Measurements from ENCODE around the gene CHAD.
"Not testable (repeated sequence)": the region's sequence is repeated elsewhere in the genome, so short reads cannot be mapped to it uniquely, and the experiment has no call there.

Gene CHAD

DNA sequence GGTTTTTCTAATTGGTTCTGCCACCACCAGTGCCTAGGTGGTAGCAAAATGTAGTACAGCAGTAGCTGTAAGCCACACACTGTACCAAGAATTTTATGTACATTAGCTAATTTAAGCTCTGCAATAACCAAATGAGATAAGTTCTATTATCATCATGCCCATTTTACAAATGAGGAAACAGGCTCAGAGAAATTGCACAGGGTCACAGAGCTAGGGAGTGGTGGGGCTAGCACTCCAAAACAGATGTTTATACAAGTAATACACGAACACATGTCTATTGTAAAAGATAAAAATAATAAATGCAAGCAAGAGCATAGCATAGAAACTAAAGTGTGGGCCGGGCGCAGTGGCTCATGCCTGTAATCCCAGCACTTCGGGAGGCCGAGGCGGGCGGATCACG, 23.5 kb upstream of the CHAD start:
- DNase-seq: no peak

DNA sequence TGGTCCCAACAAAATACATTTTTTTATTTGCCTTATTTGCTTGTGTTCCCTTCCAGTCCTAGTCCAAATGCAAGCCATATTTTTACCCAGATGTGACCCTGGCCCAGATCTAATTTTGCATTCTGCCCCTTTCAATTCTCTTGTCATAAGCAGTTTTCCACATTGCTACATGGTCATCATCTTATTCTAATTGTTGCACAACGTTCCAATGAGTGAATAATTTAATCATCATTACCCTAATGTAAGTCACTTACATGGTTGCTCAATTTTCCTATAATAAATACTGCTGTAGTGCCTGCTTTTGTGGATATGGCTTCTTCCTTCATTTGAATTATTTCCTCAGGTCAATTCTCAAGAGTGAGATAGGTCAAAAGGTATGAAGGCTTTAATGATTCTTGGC, 22.8 kb upstream of the CHAD start:
- no peak for DNase-seq

DNA sequence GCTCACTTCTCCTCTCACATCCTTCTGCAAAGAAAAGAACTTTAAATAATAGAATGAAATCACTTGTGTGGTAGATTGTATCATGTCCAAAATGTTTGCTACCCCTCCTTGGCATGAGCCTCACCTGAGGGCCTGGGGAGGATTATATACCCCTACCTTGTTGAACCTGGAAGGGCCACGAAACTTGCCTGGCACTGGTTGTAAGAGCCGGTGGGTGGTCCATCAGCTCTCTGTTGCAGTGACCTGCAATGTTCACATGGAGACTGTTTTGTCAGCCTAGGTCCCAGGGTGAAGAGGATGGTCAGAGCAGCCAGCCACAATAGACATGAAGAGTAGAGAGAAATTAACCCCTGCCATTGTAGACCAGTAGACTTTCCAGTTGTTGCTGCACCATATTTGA, 20.2 kb upstream of the CHAD start:
- DNase-seq: no peak

GRCh38 chr17:50487213-50488096, 18.8 kb upstream of the CHAD start:
- DNase-seq: no peak

DNA sequence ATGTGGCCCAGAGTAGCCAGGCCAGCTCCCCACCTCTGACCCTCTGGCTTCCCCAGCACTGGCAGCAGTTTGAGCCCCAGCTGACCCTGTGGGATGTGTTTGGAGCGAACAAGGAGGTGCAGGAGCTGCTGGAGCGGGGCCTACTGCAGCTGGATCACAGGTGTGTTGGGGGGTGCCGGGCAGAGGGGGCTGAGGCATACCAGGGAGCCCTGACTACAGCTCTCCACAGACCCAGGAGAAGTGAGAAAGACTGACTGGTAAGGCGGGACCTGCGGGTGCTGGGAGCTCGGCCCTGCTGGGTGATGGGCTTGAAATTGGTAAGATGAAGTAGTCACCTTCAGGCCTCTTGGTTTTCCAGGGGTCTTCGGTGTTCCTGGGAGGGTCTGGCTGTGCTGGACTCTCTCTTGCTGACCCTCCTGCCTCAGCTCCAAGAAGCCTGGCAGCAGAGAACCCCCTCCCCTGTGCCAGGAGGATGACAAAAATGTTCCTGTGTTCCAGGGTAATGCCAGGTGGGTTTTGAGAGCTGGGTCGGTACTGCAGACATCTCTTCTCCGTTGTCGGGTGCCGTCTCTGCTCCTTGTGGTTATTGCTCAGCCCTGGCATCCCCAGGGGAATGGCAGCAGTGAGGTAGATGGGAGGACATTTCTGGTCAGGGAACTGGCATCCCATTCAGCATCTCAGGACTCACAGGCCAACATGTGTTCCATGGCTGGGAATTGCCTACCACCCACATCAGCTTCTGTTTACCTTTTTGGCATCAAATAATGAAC, 15.9 kb upstream of the CHAD start:
- no peak for DNase-seq

GRCh38 chr17:50483266-50483665, 14.6 kb upstream of the CHAD start:
- no peak for DNase-seq

- DNase-seq: peak; percentile 91
Measured at GRCh38 chr17:50482516-50482915, 13.8 kb upstream of the CHAD start.

- DNase-seq: no peak
Measured at GRCh38 chr17:50482110-50482509, 13.4 kb upstream of the CHAD start.

- no peak for DNase-seq
Measured at GRCh38 chr17:50481648-50482047, 13.0 kb upstream of the CHAD start.

DNA sequence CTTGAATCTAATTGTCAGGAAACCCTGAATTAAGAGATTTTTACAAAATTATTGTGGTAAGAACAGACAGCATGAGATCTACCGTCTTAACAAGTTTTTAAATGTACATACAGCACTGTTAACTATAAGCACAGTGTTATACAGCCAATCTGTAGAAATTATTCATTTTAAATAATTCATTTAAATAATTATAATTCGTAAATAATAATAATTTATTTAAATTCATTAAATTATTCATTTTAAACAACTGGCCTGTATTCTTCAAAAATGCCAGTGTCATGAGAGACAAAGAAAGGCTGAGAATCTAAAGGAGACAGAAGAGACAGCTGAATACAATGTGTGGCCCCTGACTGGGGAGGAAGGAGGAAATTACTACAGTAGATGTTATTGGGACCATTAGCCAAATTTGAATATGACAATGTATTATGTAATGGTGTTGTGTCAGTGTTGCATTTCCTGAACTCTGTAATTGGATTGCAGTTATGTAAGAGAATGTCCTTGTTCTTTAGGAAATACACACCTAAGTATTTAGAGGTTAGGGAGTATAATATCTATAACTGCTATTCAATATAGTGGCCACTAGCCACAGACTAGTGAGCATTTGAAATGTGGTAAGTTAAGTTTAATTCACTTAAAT, 12.3 kb upstream of the CHAD start:
- peak; percentile 28 for DNase-seq

DNA sequence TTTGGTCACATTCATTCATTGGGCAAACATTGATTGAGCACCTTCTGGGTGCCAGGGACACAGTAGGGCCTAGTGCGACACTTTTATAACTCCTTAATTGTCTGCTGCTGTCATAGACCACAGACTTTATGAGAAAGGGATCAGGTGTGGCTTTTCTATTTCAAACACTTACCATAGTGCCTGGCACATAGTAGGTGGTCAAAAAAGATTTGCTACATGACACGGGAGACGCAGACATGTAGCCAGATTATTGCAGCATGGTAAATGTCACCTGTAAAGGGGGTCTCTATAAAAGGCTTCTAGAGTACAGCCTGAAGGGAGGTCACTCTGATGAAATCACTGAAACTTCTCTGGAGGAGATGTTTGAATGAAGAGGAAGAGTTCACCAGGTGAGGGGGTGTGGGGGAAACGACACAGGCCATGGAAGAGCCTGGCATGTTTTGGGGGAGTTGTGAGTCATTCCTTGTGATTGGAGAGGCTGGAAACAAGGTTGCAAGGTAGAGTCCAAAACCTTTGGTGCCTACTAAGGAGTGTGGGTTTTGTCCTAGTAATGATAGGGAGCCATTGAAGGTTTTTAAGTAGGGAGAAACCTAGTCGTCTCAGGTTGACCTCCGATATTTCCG, 11.6 kb upstream of the CHAD start:
- no peak for DNase-seq

DNA sequence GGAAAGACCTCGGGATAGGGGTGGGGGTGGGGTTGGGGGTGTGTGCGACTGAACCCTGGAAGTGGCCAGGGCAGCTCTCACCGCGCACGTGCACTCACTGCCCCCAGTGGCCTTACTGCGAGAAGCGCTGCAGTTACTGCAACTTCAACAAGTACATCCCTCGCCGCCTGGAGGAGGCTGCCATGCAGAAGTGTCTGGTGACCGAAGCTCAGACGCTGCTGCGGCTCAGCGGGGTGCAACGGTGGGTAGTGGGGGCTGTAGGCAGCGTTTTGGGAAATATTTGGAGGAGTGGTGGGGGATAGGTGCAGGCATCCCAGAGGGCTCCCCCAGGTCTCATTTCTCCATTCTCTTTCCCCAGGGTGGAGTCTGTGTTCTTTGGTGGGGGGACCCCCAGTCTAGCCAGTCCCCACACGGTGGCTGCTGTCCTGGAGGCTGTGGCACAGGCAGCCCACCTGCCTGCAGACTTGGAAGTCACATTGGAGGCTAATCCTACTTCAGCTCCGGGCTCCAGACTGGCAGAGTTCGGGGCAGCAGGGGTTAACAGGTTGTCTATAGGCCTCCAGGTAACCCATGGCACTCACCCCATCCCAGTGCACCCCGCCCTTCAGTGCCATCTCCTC, 11.0 kb upstream of the CHAD start:
- peak; percentile 96 for DNase-seq

DNA sequence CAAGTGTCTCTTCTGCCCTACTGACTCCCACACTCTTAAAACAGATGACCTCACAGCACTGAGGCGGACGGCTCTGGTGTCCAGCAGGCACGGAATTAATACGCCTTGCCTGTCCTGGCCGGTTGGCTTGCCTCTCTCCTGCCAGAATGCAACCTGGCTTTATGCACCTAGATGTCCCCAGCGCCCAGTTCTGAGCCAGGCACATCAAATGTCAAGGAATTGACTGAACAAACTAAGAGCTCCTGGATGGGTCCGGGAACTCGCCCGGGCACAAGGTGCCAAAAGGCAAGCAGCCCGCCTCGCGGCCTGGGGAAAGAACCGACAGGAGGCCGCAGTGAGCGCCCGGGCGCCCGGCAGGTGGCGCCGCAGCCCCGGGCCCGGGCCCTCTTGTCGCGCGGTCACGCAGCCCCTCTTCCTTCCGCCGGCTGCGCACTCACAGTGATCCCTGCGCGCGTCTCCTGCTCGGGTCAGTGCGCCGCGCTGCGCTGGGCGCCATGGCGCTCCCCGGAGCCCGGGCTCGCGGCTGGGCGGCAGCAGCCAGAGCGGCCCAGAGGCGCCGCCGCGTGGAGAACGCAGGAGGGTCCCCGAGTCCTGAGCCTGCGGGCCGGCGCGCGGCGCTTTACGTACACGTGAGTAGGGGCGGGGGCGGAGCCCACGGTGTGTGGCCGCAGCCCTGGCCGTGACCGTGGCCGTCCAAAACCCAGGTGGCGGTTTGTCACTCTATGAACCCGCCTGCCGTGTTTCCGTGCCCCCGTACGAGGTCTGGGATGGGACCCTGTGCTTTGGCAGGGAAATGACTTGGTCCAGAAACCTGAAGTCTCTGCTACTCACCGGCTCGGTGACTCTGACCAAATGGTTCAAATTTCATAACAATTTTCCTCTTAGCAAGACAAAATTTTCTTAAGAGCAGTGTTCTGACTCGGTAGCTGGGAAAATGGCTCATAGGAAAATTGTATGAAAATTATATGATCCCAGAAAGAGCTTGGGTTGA, 10.0 kb upstream of the CHAD start, which contains the start of gene RSAD1:
TSS of gene RSAD1 (plus strand) at position 470 of the 991 bp plus-strand sequence. CDS start at position 495, 25 bp downstream.
- peak; percentile 96 for DNase-seq

GRCh38 chr17:50477976-50478375, 9.3 kb upstream of the CHAD start:
- DNase-seq: no peak

- no peak for DNase-seq
Measured at GRCh38 chr17:50476545-50477315, 8.1 kb upstream of the CHAD start.

GRCh38 chr17:50475775-50476544, 7.3 kb upstream of the CHAD start:
- DNase-seq: not testable (repeated sequence)

DNA sequence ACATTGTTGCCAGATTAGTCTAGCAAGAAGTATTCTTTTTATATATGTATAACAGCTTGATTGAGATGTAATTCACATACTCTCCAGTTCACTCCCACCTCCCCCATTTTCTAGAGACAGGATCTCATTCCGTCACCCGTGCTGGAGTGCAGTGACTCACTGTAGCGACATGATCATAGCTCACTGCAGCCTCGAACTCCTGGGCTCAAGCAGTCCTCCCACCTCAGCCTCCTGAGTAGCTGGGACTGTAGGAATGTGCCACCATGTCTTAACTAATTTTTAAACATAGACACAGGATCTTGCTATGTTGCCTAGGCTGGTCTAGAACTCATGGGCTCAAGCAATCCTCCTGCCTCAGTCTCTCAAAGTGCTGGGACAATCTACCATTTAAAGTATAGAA, 6.7 kb upstream of the CHAD start:
- DNase-seq: no peak

- DNase-seq: no peak
Measured at GRCh38 chr17:50474523-50474922, 5.8 kb upstream of the CHAD start.

DNA sequence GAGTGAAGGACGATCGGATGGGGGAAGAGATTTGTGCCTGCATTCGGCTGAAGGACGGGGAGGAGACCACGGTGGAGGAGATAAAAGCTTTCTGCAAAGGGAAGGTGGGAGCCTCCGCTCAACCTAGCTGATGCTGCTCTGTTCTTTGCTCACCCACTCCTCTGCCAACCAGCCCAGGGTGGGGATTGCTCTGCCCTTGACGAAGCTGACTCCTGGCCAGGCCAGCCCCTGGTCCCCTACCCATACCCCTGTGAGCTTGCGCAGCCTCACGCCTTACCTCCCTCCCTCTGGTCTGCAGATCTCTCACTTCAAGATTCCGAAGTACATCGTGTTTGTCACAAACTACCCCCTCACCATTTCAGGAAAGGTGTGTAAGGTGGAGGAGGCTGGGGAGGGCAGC, 5.2 kb upstream of the CHAD start:
- no peak for DNase-seq

- not testable (repeated sequence) for DNase-seq
Measured at GRCh38 chr17:50472761-50473161, 4.1 kb upstream of the CHAD start.
